Measurements from ENCODE around the gene SPAG4. TPM values are rescaled to one million over a fixed set of nuclear protein-coding genes. Genes with fewer than 3 reads are reported as not detected.

The SPAG4 gene
- total RNA-seq, 1 donor from 2014 or later = 1.2 TPM

- Histone ChIP-seq H3K36me3 (ENCODE audit: insufficient read depth, low read length) (no peaks in the 10 kb centered on the region), H3K4me2 (ENCODE audit: low read length) (no peak overlapping the region), H3K79me2 (ENCODE audit: insufficient read depth, low read length) (no peaks in the 10 kb centered on the region), H3K4me1 (ENCODE audit: insufficient read depth, low read length) (peaks cover 11% of the 10 kb centered on the region), H3K4me3 (ENCODE audit: insufficient read depth, low read depth, low read length) (no peak overlapping the region), H2AFZ (ENCODE audit: low read depth, low read length) (no peak overlapping the region), H3K9me3 (ENCODE audit: insufficient read depth, low read depth, low read length) (no peaks in the 10 kb centered on the region), H3K9ac (ENCODE audit: low read length) (no peak overlapping the region), H4K20me1 (ENCODE audit: insufficient read depth, low read length) (no peaks in the 10 kb centered on the region), H3K27me3 (ENCODE audit: insufficient read depth, low read length) (peaks cover 20% of the 10 kb centered on the region), H3K27ac (ENCODE audit: low read depth, low read length) (no peak overlapping the region)
- Mint-ChIP-seq H3K9me3 (ENCODE audit: unreplicated experiment) (peaks cover 10% of the 10 kb centered on the region), H3K27me3 (ENCODE audit: low read depth, unreplicated experiment) (peaks cover 48% of the 10 kb centered on the region), H3K36me3 (ENCODE audit: low read depth, unreplicated experiment) (peaks cover 1% of the 10 kb centered on the region), H3K4me3 (ENCODE audit: unreplicated experiment) (no peak overlapping the region), H3K4me1 (ENCODE audit: low read depth, unreplicated experiment) (peaks cover 5% of the 10 kb centered on the region), H3K27ac (ENCODE audit: unreplicated experiment) (no peak overlapping the region)
- no peak for DNase-seq (ENCODE audit: low read depth)
- TF ChIP-seq EZH2 (IDR thresholded peaks at IDR 0.05; ENCODE audit: insufficient read depth, low read length) (no peak), CTCF (IDR thresholded peaks at IDR 0.05; ENCODE audit: insufficient read depth, low read depth, low read length) (no peak)
- FAIRE-seq = no peak
Observed at GRCh38 chr20:35603695-35604448, 11.8 kb upstream of the SPAG4 start.

GRCh38 chr20:35604449-35604747 lies 11.2 kb upstream of the SPAG4 start:
- H3K4me3 Mint-ChIP-seq (ENCODE audit: unreplicated experiment) = no peak overlapping the region
- Histone ChIP-seq H3K79me2 (ENCODE audit: insufficient read depth, low read length) (no peaks in the 10 kb centered on the region), H3K9ac (ENCODE audit: low read length) (no peak overlapping the region), H3K4me1 (ENCODE audit: insufficient read depth, low read length) (peaks cover 11% of the 10 kb centered on the region), H3K9me3 (ENCODE audit: insufficient read depth, low read depth, low read length) (no peaks in the 10 kb centered on the region), H4K20me1 (ENCODE audit: insufficient read depth, low read length) (no peaks in the 10 kb centered on the region), H3K4me3 (ENCODE audit: insufficient read depth, low read depth, low read length) (no peak overlapping the region), H3K36me3 (ENCODE audit: insufficient read depth, low read length) (no peaks in the 10 kb centered on the region), H3K27ac (ENCODE audit: low read depth, low read length) (no peak overlapping the region), H3K27me3 (ENCODE audit: insufficient read depth, low read length) (peaks cover 20% of the 10 kb centered on the region), H2AFZ (ENCODE audit: low read depth, low read length) (no peak overlapping the region), H3K4me2 (ENCODE audit: low read length) (no peak overlapping the region)
- DNase-seq (ENCODE audit: low read depth) = no peak
- no peak overlapping the region for H3K27ac Mint-ChIP-seq (ENCODE audit: unreplicated experiment)
- H3K27me3 Mint-ChIP-seq (ENCODE audit: low read depth, unreplicated experiment) = peaks cover 43% of the 10 kb centered on the region
- TF ChIP-seq EZH2 (IDR thresholded peaks at IDR 0.05; ENCODE audit: insufficient read depth, low read length) (no peak), CTCF (IDR thresholded peaks at IDR 0.05; ENCODE audit: insufficient read depth, low read depth, low read length) (peak; percentile 5)
- H3K9me3 Mint-ChIP-seq (ENCODE audit: unreplicated experiment) = peaks cover 7% of the 10 kb centered on the region
- FAIRE-seq = no peak
- H3K4me1 Mint-ChIP-seq (ENCODE audit: low read depth, unreplicated experiment) = peaks cover 5% of the 10 kb centered on the region
- peaks cover 1% of the 10 kb centered on the region for H3K36me3 Mint-ChIP-seq (ENCODE audit: low read depth, unreplicated experiment)

DNA sequence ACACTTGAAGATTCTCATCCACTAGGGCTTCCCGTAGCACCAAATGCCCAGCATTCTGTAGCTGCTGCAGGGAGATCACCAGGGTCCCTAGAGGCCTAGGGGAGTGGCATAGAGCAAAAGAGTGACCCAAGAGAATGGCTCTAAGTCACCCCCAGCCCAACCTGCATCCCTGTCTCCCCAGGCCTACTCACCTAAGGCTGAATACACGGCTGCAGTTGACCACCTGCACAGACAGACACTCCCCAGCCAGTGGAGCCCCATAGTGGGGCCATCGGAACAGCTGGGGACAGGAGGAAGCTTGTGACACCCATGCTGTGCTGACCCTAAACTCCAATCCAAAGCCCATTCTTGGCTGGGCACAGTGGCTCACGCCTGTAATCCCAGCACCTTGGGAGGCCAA lies 9.5 kb upstream of the SPAG4 start:
- Histone ChIP-seq H3K79me2 (ENCODE audit: insufficient read depth, low read length) (no peaks in the 10 kb centered on the region), H3K27me3 (ENCODE audit: insufficient read depth, low read length) (peaks cover 9% of the 10 kb centered on the region), H3K9ac (ENCODE audit: low read length) (no peak overlapping the region), H3K27ac (ENCODE audit: low read depth, low read length) (no peak overlapping the region), H3K4me1 (ENCODE audit: insufficient read depth, low read length) (peaks cover 8% of the 10 kb centered on the region), H2AFZ (ENCODE audit: low read depth, low read length) (no peak overlapping the region), H3K4me2 (ENCODE audit: low read length) (no peak overlapping the region), H4K20me1 (ENCODE audit: insufficient read depth, low read length) (no peaks in the 10 kb centered on the region), H3K36me3 (ENCODE audit: insufficient read depth, low read length) (no peaks in the 10 kb centered on the region), H3K9me3 (ENCODE audit: insufficient read depth, low read depth, low read length) (no peaks in the 10 kb centered on the region), H3K4me3 (ENCODE audit: insufficient read depth, low read depth, low read length) (no peak overlapping the region)
- FAIRE-seq = no peak
- no peak for TF ChIP-seq CTCF (IDR thresholded peaks at IDR 0.05; ENCODE audit: insufficient read depth, low read depth, low read length)
- TF ChIP-seq EZH2 (IDR thresholded peaks at IDR 0.05; ENCODE audit: insufficient read depth, low read length) = no peak
- H3K36me3 Mint-ChIP-seq (ENCODE audit: low read depth, unreplicated experiment) = peaks cover 1% of the 10 kb centered on the region
- no peak for DNase-seq (ENCODE audit: low read depth)
- no peak overlapping the region for H3K4me3 Mint-ChIP-seq (ENCODE audit: unreplicated experiment)
- H3K27me3 Mint-ChIP-seq (ENCODE audit: low read depth, unreplicated experiment) = peaks cover 32% of the 10 kb centered on the region
- H3K4me1 Mint-ChIP-seq (ENCODE audit: low read depth, unreplicated experiment) = peaks cover 5% of the 10 kb centered on the region
- no peak overlapping the region for H3K27ac Mint-ChIP-seq (ENCODE audit: unreplicated experiment)
- peaks cover 7% of the 10 kb centered on the region for H3K9me3 Mint-ChIP-seq (ENCODE audit: unreplicated experiment)

All from astrocyte (in vitro differentiated cells and primary cell).